Activated effector memory CD4-positive, alpha-beta T cell treated with anti-CD3 and anti-CD28 coated beads, Interleukin-2, amount 50 U/mL, for 16 hours (primary cell): ENCODE measurements around the gene DPF3.

Source experiments
- DNase-seq: peaks from one replicate; pipeline ENCODE4 v3.0.0-alpha.2; 2020

Gene DPF3

GRCh38 chr14:72608391-72609204 is 285.3 kb downstream of the DPF3 start:
- DNase-seq = no peak

- DNase-seq = no peak
Measured at GRCh38 chr14:72607386-72608130, 286.3 kb downstream of the DPF3 start.

GRCh38 chr14:72606879-72607278 is 287.0 kb downstream of the DPF3 start:
- no peak for DNase-seq

- DNase-seq = no peak
Measured at GRCh38 chr14:72605921-72606220, 288.0 kb downstream of the DPF3 start.

DNA sequence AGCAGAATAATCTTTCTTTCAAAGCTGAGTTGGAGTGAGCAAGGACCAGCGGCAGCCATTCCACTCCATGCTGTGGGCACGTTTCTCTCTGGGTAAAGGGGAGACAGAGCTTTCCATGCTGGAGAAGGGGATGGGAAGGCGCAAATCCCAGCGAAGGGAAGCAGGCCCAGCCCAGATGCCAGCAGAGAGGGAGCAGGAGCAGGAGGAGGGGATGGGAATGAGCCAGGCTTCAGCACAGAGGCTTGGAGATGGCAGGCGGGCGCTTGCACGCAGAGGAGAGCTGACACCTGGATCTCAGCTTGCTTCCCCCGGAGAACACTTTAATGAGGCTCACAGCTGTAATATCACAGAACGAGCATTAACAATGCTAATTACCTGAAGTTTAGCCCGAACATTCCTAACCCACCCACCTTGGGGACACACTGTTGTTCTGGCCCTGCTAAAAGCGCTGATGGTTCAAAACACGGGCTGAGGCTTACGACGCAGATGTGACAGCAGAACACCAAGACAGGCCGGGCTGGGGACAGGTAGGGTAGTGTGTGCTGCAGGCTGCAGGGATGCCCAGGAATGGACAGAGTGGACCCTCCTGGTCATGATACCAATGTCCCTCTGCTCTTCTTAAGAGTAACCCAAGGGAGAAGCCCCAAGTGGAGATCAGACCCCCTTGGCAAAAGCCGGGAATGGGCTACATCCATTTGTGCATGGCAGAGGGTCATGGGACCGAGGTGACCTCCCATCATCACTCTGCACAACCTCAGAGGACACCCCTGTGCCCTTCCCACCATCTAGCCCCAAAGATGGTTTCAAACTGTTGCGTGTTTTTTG is 288.6 kb downstream of the DPF3 start:
- DNase-seq = peak; percentile 42

DNA sequence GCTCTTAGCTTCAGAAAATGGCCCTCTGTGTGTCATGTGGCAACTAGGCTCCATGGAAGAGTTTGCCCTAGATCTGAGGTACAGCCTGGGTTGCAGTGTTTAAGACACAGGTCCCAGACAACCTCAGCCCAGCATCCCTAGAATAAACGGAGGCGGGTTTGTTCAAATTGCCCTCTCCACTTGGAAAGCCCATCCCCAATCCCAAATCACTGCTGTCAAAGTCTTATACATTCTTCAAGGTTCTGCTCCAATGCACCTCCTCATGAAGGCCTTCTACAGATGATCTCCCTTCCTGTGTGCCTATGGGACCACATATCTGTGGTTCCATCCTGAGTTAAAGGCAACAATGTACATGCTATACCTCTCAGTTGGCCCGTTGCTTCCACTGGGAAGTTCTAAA is 289.8 kb downstream of the DPF3 start:
- no peak for DNase-seq

DNA sequence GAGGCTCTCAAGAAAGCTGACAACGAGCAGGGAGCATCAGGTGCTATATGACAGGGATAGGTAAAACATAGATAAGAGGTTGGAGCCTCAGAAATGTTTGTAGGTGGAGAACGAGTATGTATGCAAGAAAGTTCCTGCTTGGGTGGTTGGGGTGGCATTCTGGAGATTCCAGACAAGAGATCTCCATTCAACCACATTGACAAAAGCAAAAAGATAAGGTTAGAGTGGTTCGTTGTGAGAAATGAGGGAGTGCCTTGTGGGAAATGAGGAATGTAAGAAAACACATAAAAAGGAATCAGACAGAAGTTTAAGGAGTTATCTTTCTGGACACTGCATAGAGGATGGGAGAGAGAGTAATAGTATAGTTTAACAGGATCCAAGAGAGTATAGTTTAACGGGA is 290.3 kb downstream of the DPF3 start:
- no peak for DNase-seq

GRCh38 chr14:72600551-72601330 is 293.2 kb downstream of the DPF3 start:
- DNase-seq = no peak

- DNase-seq = no peak
Measured at GRCh38 chr14:72599579-72600470, 294.1 kb downstream of the DPF3 start.

DNA sequence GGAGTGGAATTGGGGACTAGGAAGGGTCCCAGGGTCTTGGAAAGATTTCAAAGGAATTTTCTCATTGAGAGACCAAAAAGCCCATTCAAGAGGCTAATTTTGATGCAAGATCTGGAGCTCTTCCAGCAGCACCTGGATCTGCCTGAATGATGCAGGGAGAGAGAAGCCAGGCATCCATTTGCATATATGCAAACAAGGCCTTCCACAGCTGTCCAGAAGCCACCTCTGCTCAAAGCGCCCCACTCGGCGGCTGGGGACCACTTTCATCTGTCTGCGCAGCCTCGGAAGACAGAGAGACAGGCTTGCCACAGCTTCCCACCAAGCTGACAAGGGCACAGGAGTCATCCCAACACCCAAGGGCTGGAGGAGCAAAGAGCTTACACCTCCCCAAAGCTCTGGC is 295.6 kb downstream of the DPF3 start:
- DNase-seq = peak; percentile 42

GRCh38 chr14:72597252-72598233 is 296.4 kb downstream of the DPF3 start:
- peak; percentile 41 for DNase-seq

DNA sequence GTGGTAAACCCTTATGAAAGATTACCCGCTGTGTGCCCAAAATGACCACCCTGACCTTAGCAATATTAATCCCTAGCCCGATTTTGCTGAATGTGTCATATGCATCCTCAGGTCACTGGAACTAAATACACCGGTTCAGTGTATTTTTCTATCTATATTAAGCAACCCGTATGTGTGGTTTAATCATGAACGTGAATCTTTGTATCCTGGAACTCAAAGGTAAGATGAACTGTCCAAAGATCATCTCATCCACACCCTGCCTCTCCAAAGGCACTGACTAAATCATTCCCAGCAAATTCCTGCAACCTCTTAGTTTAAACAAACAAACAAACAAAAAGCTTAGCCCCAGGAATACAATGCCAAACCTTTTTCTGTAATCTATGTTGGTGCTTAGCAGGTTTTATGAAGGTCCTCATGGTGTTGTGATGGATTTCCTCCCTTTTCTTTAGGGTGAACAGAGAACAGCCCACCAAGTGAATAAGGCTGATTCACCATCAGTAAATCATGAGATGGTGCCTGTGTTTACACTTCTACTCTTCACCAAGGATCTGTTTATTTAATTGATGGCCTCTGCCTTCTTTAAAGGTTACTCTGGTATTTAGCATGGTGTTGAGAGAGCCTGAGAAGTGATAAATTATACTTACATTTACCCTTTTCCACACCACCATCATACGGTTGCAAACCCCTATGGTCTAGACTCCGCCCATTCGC is 298.6 kb downstream of the DPF3 start:
- no peak for DNase-seq

DNA sequence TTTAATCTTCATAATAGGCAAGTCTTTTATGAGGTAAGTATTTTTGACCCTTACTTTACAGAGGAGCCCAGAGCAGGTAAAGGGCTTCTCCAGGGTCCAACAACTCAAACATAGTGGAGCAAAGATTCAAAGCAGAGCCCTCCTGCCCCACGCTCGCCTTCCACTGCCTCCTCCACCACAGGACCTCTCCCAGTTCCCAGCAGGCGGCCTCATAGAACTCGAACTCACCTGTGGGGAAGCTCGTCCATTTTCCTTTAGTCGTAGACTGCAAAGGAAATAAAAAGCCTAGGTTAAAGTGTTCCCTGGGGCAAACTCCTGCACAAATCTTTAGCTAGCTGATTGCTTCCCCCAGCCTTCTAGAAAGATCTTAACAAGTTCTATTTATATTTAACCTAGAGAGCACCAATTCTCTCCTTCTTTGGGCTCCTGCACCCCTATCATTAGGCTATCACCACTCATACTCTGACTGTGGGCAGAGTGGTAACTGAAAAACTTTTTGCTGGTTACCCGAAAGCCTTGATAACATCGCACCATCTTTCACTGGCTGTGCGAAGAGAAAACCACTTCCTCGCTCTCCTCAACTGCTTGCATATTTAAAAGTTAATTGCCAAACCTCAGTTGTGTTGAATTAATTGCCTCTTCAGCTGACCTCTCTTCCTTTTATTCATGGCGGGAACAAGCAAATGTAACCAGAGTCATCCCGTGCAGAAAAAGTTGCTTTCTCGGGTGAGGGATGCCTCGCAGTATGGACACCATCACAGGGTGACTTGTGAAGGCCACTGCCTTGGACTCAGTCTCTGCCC is 299.6 kb downstream of the DPF3 start:
- peak; percentile 69 for DNase-seq

- DNase-seq = no peak
Measured at GRCh38 chr14:72591391-72591790, 302.5 kb downstream of the DPF3 start.

DNA sequence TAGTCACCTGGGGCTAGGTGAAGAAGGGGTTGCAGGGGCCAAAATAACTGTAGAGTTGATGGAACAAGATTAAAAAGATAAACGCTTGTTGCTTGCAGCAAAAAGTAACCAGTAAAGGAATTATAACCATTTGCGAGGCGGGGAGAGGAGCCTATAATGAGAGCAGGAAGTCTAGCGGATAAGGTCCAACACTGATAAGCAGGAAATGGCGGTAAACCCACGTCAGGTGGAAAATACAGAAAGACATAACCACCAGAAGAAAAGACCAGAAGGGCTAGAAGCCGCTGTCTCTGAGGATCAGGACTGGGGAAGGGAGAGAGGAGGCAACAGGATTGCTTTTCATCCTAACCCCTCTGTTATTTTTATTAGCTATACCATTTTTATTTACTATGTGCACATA is 303.3 kb downstream of the DPF3 start:
- DNase-seq = no peak

- no peak for DNase-seq
Measured at GRCh38 chr14:72589652-72590051, 304.2 kb downstream of the DPF3 start.

DNA sequence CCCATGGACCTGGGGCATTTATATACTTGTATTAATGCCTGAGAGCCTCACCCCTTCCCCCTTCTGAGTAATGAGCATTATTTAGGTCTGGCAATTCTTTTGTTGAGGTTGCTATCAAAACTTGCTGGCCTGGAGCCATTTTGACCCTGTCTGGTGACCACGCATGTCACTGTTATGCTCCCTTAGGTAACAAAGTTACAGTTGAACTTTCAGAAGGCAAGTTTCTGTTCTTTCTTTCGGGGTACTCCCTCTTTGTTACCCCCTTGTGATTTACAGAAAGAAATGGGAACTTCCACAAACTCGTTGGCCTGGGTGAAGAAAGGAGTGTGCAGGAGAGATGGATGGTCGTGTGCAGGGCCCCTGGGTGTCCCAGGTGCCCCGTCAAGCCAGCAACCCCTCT is 305.4 kb downstream of the DPF3 start:
- no peak for DNase-seq

- no peak for DNase-seq
Measured at GRCh38 chr14:72583316-72584272, 310.3 kb downstream of the DPF3 start.
